HFF-Myc (cell line): Measurements from ENCODE around the gene TRIO.

Source experiments
- DNase-seq: peaks from one replicate; pipeline ENCODE4 v3.0.0-alpha.2; 2011; ENCODE audit warnings: low read depth; ENCODE audit errors: extremely low read depth
- H3K4me3 ChIP-seq: replicated peaks from 2 replicates; pipeline ENCODE4 v1.5.1; 2011; ENCODE audit warnings: low read depth, mild to moderate bottlenecking, control low read depth, low read length
- CTCF ChIP-seq: IDR thresholded peaks from 2 replicates; pipeline ENCODE4 v1.5.1; 2012; ENCODE audit warnings: mild to moderate bottlenecking, low read depth, low read length, control low read depth; ENCODE audit errors: missing control alignments

Gene TRIO

DNA sequence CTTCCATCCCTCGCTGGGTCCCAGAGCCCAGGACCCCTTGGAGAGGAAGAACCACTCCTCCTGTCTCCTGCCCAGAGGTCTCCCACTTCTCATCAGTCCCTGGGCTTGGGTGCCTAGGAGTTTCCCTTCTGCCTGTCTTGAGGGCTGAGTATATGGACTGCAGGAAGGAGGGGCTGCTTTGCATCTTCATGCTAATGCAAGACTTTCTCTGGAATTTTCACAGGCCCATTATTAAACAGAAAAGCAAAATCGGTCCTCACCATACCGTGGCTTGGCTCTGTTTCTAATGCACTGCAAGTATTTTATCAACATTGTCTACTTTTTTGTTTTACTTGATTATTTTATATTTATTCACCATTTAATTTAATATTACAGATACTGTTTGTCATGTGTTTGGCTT, 34.5 kb downstream of the TRIO start:
- no peak for TF ChIP-seq CTCF
- H3K4me3 ChIP-seq, result no peak overlapping the region
- DNase-seq, result no peak

DNA sequence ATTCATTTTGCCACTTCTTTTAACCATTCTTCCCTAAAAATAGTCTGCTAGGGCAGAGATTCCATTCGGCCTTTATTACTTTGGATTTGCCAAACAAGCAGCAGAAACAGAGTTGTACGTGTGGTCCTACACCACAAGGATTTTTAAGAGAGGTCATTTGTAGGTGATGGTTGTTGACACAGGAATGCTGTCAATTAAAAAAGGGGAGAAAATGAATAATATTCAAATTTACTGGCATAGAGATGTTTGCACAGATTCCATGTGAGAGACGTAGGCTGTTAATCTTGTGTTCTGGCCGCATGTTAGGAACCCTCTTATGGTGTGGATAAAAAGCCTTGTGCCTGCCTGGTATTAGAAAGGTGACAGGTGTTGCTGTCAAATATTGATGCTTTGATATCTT, 34.9 kb downstream of the TRIO start:
- no peak overlapping the region for H3K4me3 ChIP-seq
- no peak for TF ChIP-seq CTCF
- no peak for DNase-seq

DNA sequence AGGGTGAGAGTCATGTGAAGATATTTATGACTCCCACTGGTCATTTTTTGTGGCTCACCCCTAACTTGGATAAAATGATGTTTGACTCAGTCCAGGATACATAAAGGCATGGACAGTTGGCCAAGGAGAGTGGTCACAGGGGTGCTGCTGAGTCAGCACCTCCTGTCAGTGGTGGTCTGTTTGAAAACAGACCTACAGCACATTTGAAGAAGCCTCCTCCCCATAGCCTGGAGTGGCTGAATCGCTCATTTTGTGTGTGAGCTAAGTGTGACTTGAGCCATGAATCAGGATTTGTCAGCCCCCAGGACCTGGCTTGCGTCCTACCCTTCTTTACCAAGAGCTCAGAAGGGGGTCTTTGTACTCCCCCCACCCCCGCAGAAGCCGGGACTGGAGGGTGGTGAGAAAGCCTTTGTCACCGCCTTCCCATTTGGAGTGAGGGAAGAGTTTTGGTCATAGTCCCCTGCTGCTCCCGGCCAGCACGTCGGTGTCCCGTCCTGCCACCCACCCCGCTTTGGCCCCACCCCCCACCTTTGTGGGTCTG, 35.6 kb downstream of the TRIO start:
- H3K4me3 ChIP-seq, result no peak overlapping the region; the same call in 1 of the 2 replicates
- DNase-seq, result no peak
- TF ChIP-seq CTCF, result no peak

GRCh38 chr5:14179446-14179845, 36.3 kb downstream of the TRIO start:
- TF ChIP-seq CTCF, result no peak

GRCh38 chr5:14180437-14180836, 37.3 kb downstream of the TRIO start:
- no peak for TF ChIP-seq CTCF
- no peak for DNase-seq
- H3K4me3 ChIP-seq, result no peak overlapping the region

More at GRCh38 chr5:14179446-14179845, 36.3 kb downstream of the TRIO start:
- H3K4me3 ChIP-seq, result no peak overlapping the region
- no peak for DNase-seq

- no peak overlapping the region for H3K4me3 ChIP-seq
- no peak for DNase-seq
- TF ChIP-seq CTCF, result no peak
Observed at GRCh38 chr5:14181299-14181968, 38.3 kb downstream of the TRIO start.

- H3K4me3 ChIP-seq, result no peak overlapping the region
- no peak for TF ChIP-seq CTCF
- no peak for DNase-seq
Observed at GRCh38 chr5:14182761-14183160, 39.6 kb downstream of the TRIO start.
